HepG2 (cell line): ENCODE results near the gene GNAL. TPM values are rescaled to one million over a fixed set of nuclear protein-coding genes. Genes with fewer than 3 reads are reported as not detected.

Source experiments
- ATAC-seq: fragments of 200-7000 bp; cut with Tn5 transposase; 3 replicates; pipeline ENCODE4 v1.9.1; 2020; ENCODE audit warnings: mild to moderate bottlenecking, moderate library complexity
- BruUV-seq: library from RNA; stranded (reverse); fragments of 400-500 nt; replicated peaks from 2 replicates; lab custom pipeline; 2021; lab: Mats Ljungman, UMichigan
- CTCF ChIA-PET: fragments of 300-600 bp; formaldehyde crosslinking; extraction: SDS; loops from one replicate; lab custom pipeline; 2021; ENCODE audit warnings: low total read pairs, inconsistent platforms, low intra/inter-chr PET ratio; lab: Yijun Ruan, JAX
- POLR2A ChIA-PET: fragments of 350-600 bp; sonication (Branson Sonifier 250); formaldehyde crosslinking; loops from one replicate; lab custom pipeline; 2020; ENCODE audit warnings: antibody characterized with exemption, inconsistent platforms; lab: Yijun Ruan, JAX
- DNase-seq: peaks from one replicate; pipeline ENCODE4 v3.0.0-alpha.2; 2015; ENCODE audit warnings: low spot score
- FAIRE-seq: peaks from 3 replicates; lab custom pipeline; 2011; peaks lifted over from hg19 to GRCh38; lab: Jason Lieb, UNC
- H2AFZ ChIP-seq: one replicate; pipeline ENCODE4 v1.6.1; 2011; ENCODE audit warnings: low read length, inconsistent platforms
- H3K27ac ChIP-seq: fragments of 300-600 bp; 3 replicates; pipeline ENCODE4 v1.8.0; 2011; ENCODE audit warnings: mixed run types, mild to moderate bottlenecking, mixed read lengths, low read length, inconsistent platforms; ENCODE audit not compliant: insufficient read depth; ENCODE audit errors: extremely low read length
- H3K27me3 ChIP-seq, 2 experiments: fragments of 200-600 bp in 1 of 2; 2 replicates in 1 of 2; 3 replicates in 1 of 2; pipeline versions ENCODE4 v1.6.0 to v1.8.0; 2011; ENCODE audit warnings: low read length in 2 of 2, mild to moderate bottlenecking in 2 of 2, moderate library complexity in 2 of 2, inconsistent platforms in 1 of 2; ENCODE audit not compliant: insufficient read depth in 2 of 2, control insufficient read depth in 1 of 2
- H3K36me3 ChIP-seq, 2 experiments: fragments of 200-600 bp in 1 of 2; replicated peaks in 1 of 2; 2 replicates in 1 of 2; 3 replicates in 1 of 2; pipeline versions ENCODE4 v1.5.1 to v1.8.0; 2011; ENCODE audit warnings: low read length in 2 of 2, inconsistent platforms in 1 of 2; ENCODE audit not compliant: insufficient read depth in 2 of 2, control insufficient read depth in 1 of 2
- H3K4me1 ChIP-seq: 2 replicates; pipeline ENCODE4 v1.5.1; 2012; ENCODE audit warnings: low read length, inconsistent platforms; ENCODE audit not compliant: insufficient read depth
- H3K4me2 ChIP-seq: 2 replicates; pipeline ENCODE4 v1.6.0; 2011; ENCODE audit warnings: low read depth, low read length, inconsistent platforms
- H3K4me3 ChIP-seq, 3 experiments: fragments of 200-600 bp in 1 of 3; sonication (generic), shearing (Covaris generic) in 1 of 3; replicated peaks in 1 of 3; 2 replicates each; pipeline ENCODE4 v1.5.1; 2011 to 2016; ENCODE audit warnings: low read length in 3 of 3, inconsistent platforms in 2 of 3, low read depth in 2 of 3, mild to moderate bottlenecking in 2 of 3, control low read depth in 1 of 3, mixed read lengths in 1 of 3; ENCODE audit not compliant: insufficient read depth in 1 of 3
- H3K79me2 ChIP-seq: one replicate; pipeline ENCODE4 v1.6.1; 2011; ENCODE audit warnings: low read length, inconsistent platforms; ENCODE audit not compliant: insufficient read depth
- H3K9ac ChIP-seq: 2 replicates; pipeline ENCODE4 v1.6.0; 2011; ENCODE audit warnings: mild to moderate bottlenecking, low read depth, low read length, inconsistent platforms; ENCODE audit not compliant: insufficient read depth
- H3K9me3 ChIP-seq: 2 replicates; pipeline ENCODE4 v1.5.1; 2012; ENCODE audit warnings: mild to moderate bottlenecking, low read length
- H4K20me1 ChIP-seq: 2 replicates; pipeline ENCODE4 v1.6.0; 2011; ENCODE audit warnings: inconsistent platforms, mild to moderate bottlenecking, low read length, moderate library complexity; ENCODE audit not compliant: insufficient read depth
- ARID2 ChIP-seq: sonication (generic); formaldehyde crosslinking; IDR thresholded peaks from 2 replicates; pipeline ENCODE4 v1.8.1; 2022; ENCODE audit warnings: mild to moderate bottlenecking, missing genetic modification reagents, borderline replicate concordance
- ARID5B ChIP-seq: IDR thresholded peaks from 2 replicates; pipeline ENCODE4 v1.4.0; 2020; ENCODE audit warnings: mild to moderate bottlenecking, missing genetic modification reagents
- CSRNP1 ChIP-seq: sonication (generic); formaldehyde crosslinking; IDR thresholded peaks from 2 replicates; pipeline ENCODE4 v1.8.1; 2023; ENCODE audit warnings: mild to moderate bottlenecking, missing genetic modification reagents
- ETV5 ChIP-seq: IDR thresholded peaks from 2 replicates; pipeline ENCODE4 v1.6.1; 2018; ENCODE audit warnings: missing biosample characterization, missing genetic modification reagents, inconsistent platforms, borderline replicate concordance
- GATAD2A ChIP-seq: IDR thresholded peaks from 2 replicates; pipeline ENCODE4 v1.6.1; 2016
- MAFG ChIP-seq: sonication (generic); formaldehyde crosslinking; IDR thresholded peaks from 2 replicates; pipeline ENCODE4 v1.5.1; 2020; ENCODE audit warnings: mild to moderate bottlenecking, missing genetic modification reagents
- SRSF1 ChIP-seq: fragments of 200-400 bp; formaldehyde crosslinking; optimal IDR thresholded peaks from 2 replicates; pipeline ENCODE3; 2017; ENCODE audit warnings: mild to moderate bottlenecking, low read depth, low read length, moderate library complexity
- ZFP91 ChIP-seq: sonication (generic); formaldehyde crosslinking; IDR thresholded peaks from 2 replicates; pipeline ENCODE4 v1.9.0; 2022; ENCODE audit warnings: missing genetic modification reagents, mild to moderate bottlenecking, borderline replicate concordance
- ZNF776 ChIP-seq: sonication (generic); formaldehyde crosslinking; IDR thresholded peaks from 2 replicates; pipeline ENCODE4 v1.4.0; 2020; ENCODE audit warnings: mild to moderate bottlenecking, missing genetic modification reagents
- WGBS: methylation state at CpG from one replicate; pipeline ENCODE4 v1.1.6; 2017; ENCODE audit warnings: low lambda C conversion rate; 5-methylcytosine and 5-hydroxymethylcytosine counted together
- in situ Hi-C: cut with HindIII; loops from 2 replicates; pipeline ENCODE4 v1.10.0; 2017; ENCODE audit warnings: low pct_unique_long_range_greater_than_20kb; ENCODE audit not compliant: extremely low pct_ligation_motif_present
- intact Hi-C: fragments of 100-400 bp; cut with micrococcal nuclease; formaldehyde crosslinking; loops from one replicate; pipeline ENCODE4 v1.10.0; 2022; ENCODE audit not compliant: unreplicated experiment
- polyA plus RNA-seq, 8 experiments: library from polyadenylated mRNA; depleted of rRNA in 3 of 8; stranded (reverse) in 7 of 8; unstranded in 1 of 8; fragments of >200 nt; fragmentation: Illumina TruSeq in 4 of 8; extraction: Trizol in 4 of 8; gene quantifications; 2 replicates each; pipeline versions ENCODE4 v1.2.1 to v1.2.3, GENCODE V29; 2011 to 2016; ENCODE audit warnings: low read depth in 4 of 8, missing spikeins in 1 of 8, mixed read lengths in 1 of 8; ENCODE audit not compliant: insufficient read depth in 1 of 8
- total RNA-seq, 5 experiments: library from RNA; depleted of rRNA; stranded (reverse); fragments of >200 nt; fragmentation: Illumina TruSeq; extraction: Trizol; gene quantifications; 2 replicates each; pipeline ENCODE4 v1.2.3, GENCODE V29; 2016; ENCODE audit warnings: low read depth in 1 of 5

GNAL gene
- total and polyA plus RNA-seq, 2 of the 13 experiments (the other 11 are each of a cell fraction or from before 2014, with no cell fraction given) = 0.87 to 1.4 TPM

GRCh38 chr18:11859282-11859830, 170.3 kb downstream of the GNAL start:
- TF ChIP-seq ZNF776 (0 out of 2 replicates have a peak, but pooled peaks have one; percentile 37), ARID2 (CRISPR knock-in tag) (no peak)
- ATAC-seq (no peak), DNase-seq (no peak), FAIRE-seq (no peak)
- no peak overlapping the region for H3K27ac ChIP-seq
- peaks cover 84% of the 10 kb centered on the region for H3K4me1 ChIP-seq
- no peak overlapping the region for H2AFZ ChIP-seq
- peak overlapping the region in 1 of 3 experiments; percentile 14; a peak in 1 of 6 replicates for H3K4me3 ChIP-seq
- no peaks in the 10 kb centered on the region for H3K36me3 ChIP-seq
- POLR2A ChIA-PET = interaction anchor here (0.6 kb wide), 1 partner anchor 122 kb away, joined by 4 read pairs; the partner anchor contains the start of gene IMPA2
- H3K79me2 ChIP-seq = no peaks in the 10 kb centered on the region
- no TSS peak for BruUV-seq
- H3K4me2 ChIP-seq = peak overlapping the region; percentile 40
- in situ Hi-C loops = no loop called here
- CTCF ChIA-PET = no interaction called here
- H3K9ac ChIP-seq = no peak overlapping the region
- H4K20me1 ChIP-seq = no peaks in the 10 kb centered on the region
- intact Hi-C loops = loop anchor here (10.0 kb wide), 2 partner anchors 45 to 135 kb away; partner anchors contain the start of gene MPPE1
- no peaks in the 10 kb centered on the region for H3K9me3 ChIP-seq
- H3K27me3 ChIP-seq = no peaks in the 10 kb centered on the region
- 88% methylated on average over 7 of the region's 7 CpGs for WGBS

- H4K20me1 ChIP-seq = no peaks in the 10 kb centered on the region
- ATAC-seq (peak; percentile 31; the same call in 2 of the 3 replicates), DNase-seq (peak; percentile 83), FAIRE-seq (peak; percentile 32)
- no peaks in the 10 kb centered on the region for H3K36me3 ChIP-seq
- H3K27me3 ChIP-seq = no peaks in the 10 kb centered on the region
- 38% methylated on average over 4 of the region's 4 CpGs for WGBS
- no peak overlapping the region for H2AFZ ChIP-seq
- H3K79me2 ChIP-seq = no peaks in the 10 kb centered on the region
- H3K9me3 ChIP-seq = no peaks in the 10 kb centered on the region
- ChIA-PET CTCF (no interaction called here), POLR2A (interaction anchor here (1.5 kb wide), 1 partner anchor 25 kb away, joined by 4 read pairs; no protein-coding TSS in a partner anchor)
- in situ Hi-C loops = no loop called here
- intact Hi-C loops = loop anchor here (10.0 kb wide), 2 partner anchors 45 to 135 kb away; partner anchors contain the start of gene MPPE1
- peak overlapping the region; percentile 4 for H3K27ac ChIP-seq
- 0 out of 6 replicates have a peak overlapping the region, but pooled peaks of 1 of the 3 experiments have one; percentile 4 for H3K4me3 ChIP-seq
- peak overlapping the region; percentile 40 for H3K4me2 ChIP-seq
- BruUV-seq = no TSS peak
- peaks cover 82% of the 10 kb centered on the region for H3K4me1 ChIP-seq
- H3K9ac ChIP-seq = no peak overlapping the region
- no peak for TF ChIP-seq ZFP91 (CRISPR knock-in tag)
- TF ChIP-seq CSRNP1 (CRISPR knock-in tag) = no peak
- no peak for TF ChIP-seq MAFG (CRISPR knock-in tag)
- peak; percentile 63 for TF ChIP-seq ARID5B
- TF ChIP-seq SRSF1 = no peak
- TF ChIP-seq ETV5 (CRISPR knock-in tag) = peak; percentile 48
- 0 out of 2 replicates have a peak, but pooled peaks have one; percentile 17 for TF ChIP-seq GATAD2A (CRISPR knock-in tag)
Measured at GRCh38 chr18:11859903-11860407, 170.9 kb downstream of the GNAL start.
